HG03460 (cell line): ENCODE measurements around the gene SOX2.

Experiments
- ATAC-seq: cut with Tn5 transposase; IDR thresholded peaks from one replicate; pipeline ENCODE4 v1.9.1; 2021; ENCODE audit not compliant: unreplicated experiment

The SOX2 gene

GRCh38 chr3:181722156-181722555 is 10.4 kb downstream of the SOX2 start:
- ATAC-seq = no peak

GRCh38 chr3:181722766-181723425 is 11.2 kb downstream of the SOX2 start:
- no peak for ATAC-seq

GRCh38 chr3:181723625-181724191 is 12.0 kb downstream of the SOX2 start:
- no peak for ATAC-seq

GRCh38 chr3:181724192-181724965 is 12.7 kb downstream of the SOX2 start:
- no peak for ATAC-seq

GRCh38 chr3:181725131-181725731 is 13.5 kb downstream of the SOX2 start:
- ATAC-seq = no peak

- no peak for ATAC-seq
Observed at GRCh38 chr3:181725830-181726229, 14.1 kb downstream of the SOX2 start.

- no peak for ATAC-seq
Observed at GRCh38 chr3:181726351-181727330, 14.9 kb downstream of the SOX2 start.

- no peak for ATAC-seq
Observed at GRCh38 chr3:181727341-181728032, 15.8 kb downstream of the SOX2 start.

GRCh38 chr3:181728470-181729340 is 17.0 kb downstream of the SOX2 start:
- no peak for ATAC-seq

GRCh38 chr3:181729341-181729869 is 17.7 kb downstream of the SOX2 start:
- ATAC-seq = no peak

GRCh38 chr3:181730316-181730715 is 18.6 kb downstream of the SOX2 start:
- ATAC-seq = no peak

GRCh38 chr3:181730934-181731333 is 19.2 kb downstream of the SOX2 start:
- no peak for ATAC-seq

GRCh38 chr3:181735911-181736310 is 24.2 kb downstream of the SOX2 start:
- no peak for ATAC-seq

- ATAC-seq = no peak
Observed at GRCh38 chr3:181738551-181738950, 26.8 kb downstream of the SOX2 start.

- ATAC-seq = no peak
Observed at GRCh38 chr3:181739628-181740027, 27.9 kb downstream of the SOX2 start.

GRCh38 chr3:181741417-181741816 is 29.7 kb downstream of the SOX2 start:
- no peak for ATAC-seq

GRCh38 chr3:181752202-181752671 is 40.5 kb downstream of the SOX2 start:
- no peak for ATAC-seq

- no peak for ATAC-seq
Observed at GRCh38 chr3:181753391-181753790, 41.7 kb downstream of the SOX2 start.

GRCh38 chr3:181755959-181756358 is 44.2 kb downstream of the SOX2 start:
- ATAC-seq = no peak
